Cardiac muscle cell (in vitro differentiated cells and primary cell): Measurements from ENCODE around the gene LIPA. TPM values are rescaled to one million over a fixed set of nuclear protein-coding genes. Genes with fewer than 3 reads are reported as not detected.
"Not testable (repeated sequence)": the region's sequence is repeated elsewhere in the genome, so short reads cannot be mapped to it uniquely, and the experiment has no call there.

Experiments
- DNase-seq, 2 donors: peaks; one replicate each; pipeline versions ENCODE4 v3.0.0 to v3.0.0-alpha.2; 2010 to 2017; ENCODE audit warnings: low read depth in 1 of 2, low spot score in 1 of 2
- H3K27ac ChIP-seq: fragments of 200-600 bp; sonication (generic); 2 replicates; pipeline ENCODE4 v1.5.1; 2016
- H3K27me3 ChIP-seq: fragments of 200-600 bp; sonication (generic); 2 replicates; pipeline ENCODE4 v1.6.0; 2016; ENCODE audit warnings: control low read depth
- H3K36me3 ChIP-seq: fragments of 200-600 bp; sonication (generic); 2 replicates; pipeline ENCODE4 v1.5.1; 2016; ENCODE audit warnings: control low read depth
- H3K4me1 ChIP-seq: fragments of 200-600 bp; sonication (generic); 2 replicates; pipeline ENCODE4 v1.8.1; 2017; ENCODE audit warnings: low read depth, mild to moderate bottlenecking, mixed run types
- H3K4me3 ChIP-seq: fragments of 200-600 bp; sonication (generic); 2 replicates; pipeline ENCODE4 v1.5.1; 2016; ENCODE audit warnings: mild to moderate bottlenecking
- H3K9me3 ChIP-seq: fragments of 200-600 bp; sonication (generic); 2 replicates; pipeline ENCODE4 v1.5.1; 2017; ENCODE audit warnings: low read depth, mild to moderate bottlenecking, control low read depth
- polyA plus RNA-seq: library from polyadenylated mRNA; unstranded; fragments of >200 nt; fragmentation: Nextera tagmentation; extraction: Ambion mirVana; gene quantifications from 2 replicates; pipeline ENCODE4 v1.2.1, GENCODE V29; 2016
- total RNA-seq: library from RNA; depleted of rRNA; stranded (reverse); fragments of >200 nt; gene quantifications from 2 replicates; pipeline ENCODE4 v1.2.3, GENCODE V29; 2016
- TF ChIP-seq, protein P1 (sequence below): IDR thresholded peaks from 2 replicates; pipeline ENCODE4 v1.5.1; 2012; ENCODE audit warnings: low read depth, mild to moderate bottlenecking, low read length

Gene LIPA
- total and polyA plus RNA-seq, 2 experiments from 2014 or later = 6.8 to 12.3 TPM

DNA sequence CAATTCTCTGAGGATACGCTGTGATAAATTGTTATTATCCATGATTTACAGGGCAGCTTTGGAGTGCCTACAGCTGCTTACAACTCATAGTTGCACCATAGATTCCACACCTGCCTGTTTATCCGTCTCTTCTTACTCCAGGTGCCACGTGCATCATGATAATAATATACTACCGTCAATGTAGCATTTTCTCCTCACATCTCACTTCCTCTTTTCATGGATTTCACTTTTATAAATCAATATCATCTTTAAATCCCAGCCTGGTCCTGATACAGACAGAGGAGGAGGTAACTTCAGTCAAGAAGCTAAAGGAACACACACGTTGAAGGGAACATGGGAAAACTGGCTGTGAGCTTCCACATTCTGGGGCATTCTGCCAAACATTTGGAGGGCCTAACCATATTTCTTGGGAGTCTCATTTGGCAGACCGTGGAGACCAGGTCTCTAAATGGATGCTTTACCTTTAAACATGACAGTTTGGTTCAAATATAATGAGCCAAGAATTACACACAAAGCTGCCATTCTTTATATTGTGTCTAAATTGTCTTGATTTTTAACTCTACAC lies 46.9 kb downstream of the LIPA start:
- TF ChIP-seq, protein P1, sequence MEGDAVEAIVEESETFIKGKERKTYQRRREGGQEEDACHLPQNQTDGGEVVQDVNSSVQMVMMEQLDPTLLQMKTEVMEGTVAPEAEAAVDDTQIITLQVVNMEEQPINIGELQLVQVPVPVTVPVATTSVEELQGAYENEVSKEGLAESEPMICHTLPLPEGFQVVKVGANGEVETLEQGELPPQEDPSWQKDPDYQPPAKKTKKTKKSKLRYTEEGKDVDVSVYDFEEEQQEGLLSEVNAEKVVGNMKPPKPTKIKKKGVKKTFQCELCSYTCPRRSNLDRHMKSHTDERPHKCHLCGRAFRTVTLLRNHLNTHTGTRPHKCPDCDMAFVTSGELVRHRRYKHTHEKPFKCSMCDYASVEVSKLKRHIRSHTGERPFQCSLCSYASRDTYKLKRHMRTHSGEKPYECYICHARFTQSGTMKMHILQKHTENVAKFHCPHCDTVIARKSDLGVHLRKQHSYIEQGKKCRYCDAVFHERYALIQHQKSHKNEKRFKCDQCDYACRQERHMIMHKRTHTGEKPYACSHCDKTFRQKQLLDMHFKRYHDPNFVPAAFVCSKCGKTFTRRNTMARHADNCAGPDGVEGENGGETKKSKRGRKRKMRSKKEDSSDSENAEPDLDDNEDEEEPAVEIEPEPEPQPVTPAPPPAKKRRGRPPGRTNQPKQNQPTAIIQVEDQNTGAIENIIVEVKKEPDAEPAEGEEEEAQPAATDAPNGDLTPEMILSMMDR = no peak
- H3K27ac ChIP-seq = no peak overlapping the region
- H3K27me3 ChIP-seq = peaks cover 91% of the 10 kb centered on the region
- H3K4me3 ChIP-seq = no peak overlapping the region
- H3K4me1 ChIP-seq = peaks cover 11% of the 10 kb centered on the region
- no peaks in the 10 kb centered on the region for H3K9me3 ChIP-seq
- DNase-seq = no peak
- H3K36me3 ChIP-seq = no peaks in the 10 kb centered on the region

DNA sequence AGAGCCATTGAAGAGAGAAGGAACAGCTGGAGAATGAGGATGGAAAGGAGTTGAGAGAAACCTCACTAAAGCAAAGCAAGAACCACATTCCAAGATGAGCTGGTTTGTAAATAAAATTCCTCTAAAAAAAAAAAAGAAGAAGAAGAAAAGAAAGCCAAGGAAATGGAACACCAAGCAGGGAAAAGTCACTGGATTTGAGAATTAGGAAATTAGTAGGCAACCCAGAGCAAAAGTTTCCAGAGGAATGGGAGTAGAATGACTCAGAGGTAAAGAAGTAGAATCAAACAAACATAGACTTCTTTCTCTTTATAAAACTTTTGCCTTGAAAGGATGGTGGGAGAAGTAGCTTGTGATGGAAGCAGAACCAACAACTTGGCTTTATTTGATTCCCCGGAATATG lies 48.3 kb downstream of the LIPA start:
- peaks cover 76% of the 10 kb centered on the region for H3K27me3 ChIP-seq
- H3K4me1 ChIP-seq = peaks cover 11% of the 10 kb centered on the region
- TF ChIP-seq, protein P1 = no peak
- DNase-seq = no peak
- H3K27ac ChIP-seq = no peak overlapping the region
- no peak overlapping the region for H3K4me3 ChIP-seq
- no peaks in the 10 kb centered on the region for H3K9me3 ChIP-seq
- H3K36me3 ChIP-seq = no peaks in the 10 kb centered on the region

DNA sequence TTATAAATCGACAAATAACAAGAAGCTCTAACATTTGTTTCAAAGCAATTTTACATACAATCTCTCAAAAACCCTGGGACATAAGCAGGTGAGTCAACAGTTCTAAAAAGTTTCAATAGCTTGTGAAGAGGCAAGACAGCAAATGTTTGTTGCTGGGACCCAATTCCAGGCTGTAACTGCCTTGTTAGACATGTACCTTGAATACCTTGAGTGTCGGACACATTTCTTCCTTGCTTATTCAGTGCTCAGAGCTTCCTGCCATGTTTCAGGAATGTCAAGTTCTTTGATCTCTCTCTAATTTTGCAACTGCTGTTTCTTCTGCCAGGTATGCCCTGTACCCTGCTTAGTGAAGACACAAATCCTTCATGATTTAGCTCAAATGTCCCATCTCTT lies 49.5 kb downstream of the LIPA start:
- Histone ChIP-seq H3K36me3 (no peaks in the 10 kb centered on the region), H3K9me3 (no peaks in the 10 kb centered on the region), H3K4me3 (no peak overlapping the region), H3K27me3 (peaks cover 64% of the 10 kb centered on the region), H3K4me1 (peaks cover 7% of the 10 kb centered on the region), H3K27ac (no peak overlapping the region)
- no peak for DNase-seq
- TF ChIP-seq, protein P1 = no peak

DNA sequence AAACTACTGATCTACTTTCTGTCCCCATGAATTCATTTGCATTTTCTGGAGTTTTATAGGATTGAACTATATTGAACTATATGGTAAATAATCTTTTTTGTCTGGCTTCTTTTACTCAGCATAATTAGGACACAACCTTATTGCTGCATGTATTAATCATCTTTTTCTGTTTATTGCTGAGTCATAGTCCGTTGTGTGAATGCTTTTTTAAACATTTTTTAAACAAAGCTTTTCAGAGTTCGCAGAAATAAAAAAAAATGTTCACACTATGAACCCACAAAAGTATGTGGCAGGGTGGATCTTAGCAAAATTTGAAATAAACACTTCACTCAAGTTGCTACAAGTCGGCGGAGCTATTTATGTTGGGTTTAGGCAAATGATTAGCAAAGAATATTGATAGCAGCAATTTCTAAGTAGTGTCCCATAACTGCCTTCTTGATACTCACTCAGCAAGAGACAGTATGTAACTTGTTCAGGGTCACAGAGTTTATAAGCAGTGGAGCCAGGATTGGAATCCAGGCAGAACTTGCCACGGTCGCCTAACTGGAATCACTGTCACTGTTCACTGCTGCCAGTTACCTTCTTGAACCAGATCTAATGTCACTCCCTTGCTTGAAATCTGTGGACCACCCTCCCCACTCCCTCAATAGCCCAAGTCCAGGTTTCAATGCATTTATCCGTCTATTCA lies 50.1 kb downstream of the LIPA start:
- TF ChIP-seq, protein P1 = no peak
- H3K27ac ChIP-seq = no peak overlapping the region
- H3K4me3 ChIP-seq = no peak overlapping the region
- peaks cover 1% of the 10 kb centered on the region for H3K4me1 ChIP-seq
- DNase-seq = no peak
- H3K9me3 ChIP-seq = no peaks in the 10 kb centered on the region
- H3K27me3 ChIP-seq = peaks cover 59% of the 10 kb centered on the region
- H3K36me3 ChIP-seq = no peaks in the 10 kb centered on the region

DNA sequence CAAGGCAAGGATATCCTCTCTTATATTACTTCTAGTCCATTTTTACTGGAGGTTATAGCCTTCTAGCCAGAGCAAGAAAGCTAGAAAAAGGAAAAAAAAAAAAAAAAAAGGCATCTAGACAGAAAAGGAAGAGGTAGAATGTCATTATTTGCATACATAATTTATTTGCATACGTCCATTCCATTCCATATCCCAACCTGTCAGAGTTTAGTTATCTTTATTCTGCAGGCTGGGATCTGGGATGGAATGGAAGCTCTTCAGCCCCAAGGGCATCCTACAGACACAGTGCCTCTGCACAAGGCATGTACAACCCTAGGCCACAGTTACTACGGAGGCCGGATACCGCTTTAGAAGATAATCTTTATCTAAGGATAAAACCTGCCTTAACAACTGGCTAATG lies 54.1 kb downstream of the LIPA start:
- TF ChIP-seq, protein P1 = no peak
- Histone ChIP-seq H3K27ac (no peak overlapping the region), H3K9me3 (no peaks in the 10 kb centered on the region), H3K4me1 (no peaks in the 10 kb centered on the region), H3K4me3 (no peak overlapping the region), H3K36me3 (no peaks in the 10 kb centered on the region), H3K27me3 (peaks cover 19% of the 10 kb centered on the region)
- no peak for DNase-seq

DNA sequence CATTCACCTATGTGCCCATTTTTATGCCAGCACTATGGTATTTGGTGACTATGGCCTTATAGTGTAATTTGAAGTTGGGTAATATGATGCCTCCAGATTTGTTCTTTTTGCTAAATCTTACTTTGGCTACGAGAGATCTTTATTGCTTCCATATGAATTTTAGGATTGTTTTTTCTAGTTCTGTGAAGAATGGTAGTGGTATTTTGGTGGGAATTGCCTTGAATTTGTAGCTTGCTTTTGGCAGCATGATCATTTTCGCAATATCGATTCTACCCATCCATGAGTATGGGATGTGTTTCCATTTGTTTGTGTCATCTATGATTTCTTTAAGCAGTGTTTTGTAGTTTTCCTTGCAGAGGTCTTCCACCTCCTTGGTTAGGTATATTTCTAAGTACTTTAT lies 60.3 kb downstream of the LIPA start:
- not testable (repeated sequence) for H3K36me3 ChIP-seq, H3K27ac ChIP-seq, DNase-seq, H3K9me3 ChIP-seq, H3K4me3 ChIP-seq, H3K4me1 ChIP-seq, H3K27me3 ChIP-seq
